Measurements from ENCODE around the gene USP36.
"Not testable (repeated sequence)": the region's sequence is repeated elsewhere in the genome, so short reads cannot be mapped to it uniquely, and the experiment has no call there.

USP36 gene

DNA sequence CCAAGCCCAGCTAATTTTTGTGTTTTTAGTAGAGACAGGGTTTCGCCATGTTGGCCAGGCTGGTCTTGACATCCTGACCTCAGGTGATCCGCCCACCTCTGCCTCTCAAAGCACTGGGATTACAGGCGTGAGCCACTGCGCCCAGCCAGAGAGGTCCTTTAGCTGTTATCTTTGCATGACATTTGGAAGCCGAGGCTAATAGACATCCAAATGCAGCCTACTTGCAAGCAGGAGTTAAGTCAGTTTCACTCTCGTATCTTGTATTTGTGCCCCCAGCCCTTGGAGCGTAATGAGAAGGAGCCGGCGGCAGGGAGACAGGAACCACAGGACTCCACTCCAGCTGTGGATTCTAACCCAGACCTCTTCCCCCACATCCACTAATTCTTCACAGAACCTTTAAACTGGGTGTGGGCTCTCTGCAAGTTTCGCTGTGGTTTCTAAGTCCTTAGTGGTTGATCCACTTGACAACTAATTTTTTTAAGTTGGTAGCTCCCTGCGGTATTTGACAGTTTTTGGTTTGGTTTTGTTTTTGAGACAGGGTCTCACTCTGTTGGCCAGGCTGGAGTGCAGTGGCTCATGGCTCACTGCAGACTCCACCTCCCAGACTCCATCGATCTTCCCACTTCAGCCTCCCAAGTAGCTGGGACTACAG, 55.5 kb downstream of the USP36 start:
- Histone ChIP-seq H3K27ac (ENCODE audit: low read length) (no peak overlapping the region), H3K4me3 (ENCODE audit: low read depth in 1 of 2, low read length in 2 of 2) (no peak overlapping the region), H3K4me1 (ENCODE audit: control insufficient read depth in 1 of 2, insufficient read depth in 2 of 2, low read length in 2 of 2) (peaks cover 9 to 14% of the 10 kb centered on the region in 2 donors), H3K36me3 (ENCODE audit: control insufficient read depth in 1 of 2, insufficient read depth in 2 of 2, low read length in 2 of 2) (no peaks in the 10 kb centered on the region), H3K27me3 (ENCODE audit: low read depth, low read length) (no peaks in the 10 kb centered on the region), H3K9me3 (ENCODE audit: control insufficient read depth in 1 of 2, low read length in 2 of 2) (no peaks in the 10 kb centered on the region)

DNA sequence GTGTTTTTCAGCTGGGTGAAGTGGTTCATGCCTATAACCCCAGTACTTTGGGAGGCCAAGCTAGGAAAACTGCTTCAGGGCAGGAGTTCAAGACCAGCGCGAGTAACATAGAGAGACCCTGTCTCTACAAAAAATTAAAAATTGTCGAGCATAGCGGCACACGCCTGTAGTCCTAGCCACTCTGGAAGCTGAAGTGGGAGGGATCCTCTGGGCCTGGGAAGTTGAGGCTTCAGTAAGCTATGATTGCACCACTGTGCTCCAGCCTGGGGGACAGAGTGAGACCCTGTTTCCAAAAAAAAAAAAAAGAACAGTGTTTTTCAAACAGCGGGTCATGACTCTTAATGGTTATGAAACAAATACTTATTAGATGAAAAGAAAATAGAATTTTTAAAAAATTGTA, 56.3 kb downstream of the USP36 start:
- Histone ChIP-seq H3K27me3 (ENCODE audit: low read depth, low read length) (no peaks in the 10 kb centered on the region), H3K36me3 (ENCODE audit: control insufficient read depth in 1 of 2, insufficient read depth in 2 of 2, low read length in 2 of 2) (no peaks in the 10 kb centered on the region), H3K9me3 (ENCODE audit: control insufficient read depth in 1 of 2, low read length in 2 of 2) (no peaks in the 10 kb centered on the region), H3K4me1 (ENCODE audit: control insufficient read depth in 1 of 2, insufficient read depth in 2 of 2, low read length in 2 of 2) (peaks cover 7 to 13% of the 10 kb centered on the region in 2 donors), H3K27ac (ENCODE audit: low read length) (no peak overlapping the region), H3K4me3 (ENCODE audit: low read depth in 1 of 2, low read length in 2 of 2) (no peak overlapping the region)

DNA sequence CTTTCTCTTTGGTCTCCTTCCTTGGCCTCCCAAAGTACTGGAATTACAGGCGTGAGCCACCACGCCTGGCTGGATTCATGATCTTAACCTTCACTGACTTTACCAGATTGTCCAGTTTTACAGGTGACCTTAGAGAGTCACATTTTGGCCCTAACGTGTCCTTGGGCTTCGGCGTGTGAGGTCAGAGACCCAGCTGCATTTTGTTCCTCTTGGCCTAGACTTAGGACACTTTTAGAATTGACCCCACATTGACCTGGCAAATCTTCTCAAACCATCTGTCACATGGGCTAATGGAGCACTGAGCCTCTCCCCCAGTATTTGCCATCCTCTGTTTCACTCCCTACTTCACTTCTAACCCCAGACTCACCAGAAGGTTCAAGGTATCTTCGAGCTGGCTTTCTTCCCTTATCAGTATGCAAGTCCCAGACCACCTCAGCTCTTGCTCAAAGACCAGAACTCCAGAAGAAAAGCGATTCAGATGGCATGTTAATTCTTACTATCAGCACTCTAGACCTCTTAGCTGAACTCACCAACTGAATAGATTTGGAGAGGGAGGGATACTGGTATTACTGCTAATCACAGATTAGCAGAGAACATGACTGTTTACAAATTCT, 56.8 kb downstream of the USP36 start:
- H3K4me1 ChIP-seq (ENCODE audit: control insufficient read depth in 1 of 2, insufficient read depth in 2 of 2, low read length in 2 of 2) = peaks cover 4 to 9% of the 10 kb centered on the region in 2 donors
- H3K27ac ChIP-seq (ENCODE audit: low read length) = no peak overlapping the region
- H3K36me3 ChIP-seq (ENCODE audit: control insufficient read depth in 1 of 2, insufficient read depth in 2 of 2, low read length in 2 of 2) = no peaks in the 10 kb centered on the region
- no peak overlapping the region for H3K4me3 ChIP-seq (ENCODE audit: low read depth in 1 of 2, low read length in 2 of 2)
- H3K9me3 ChIP-seq (ENCODE audit: control insufficient read depth in 1 of 2, low read length in 2 of 2) = no peaks in the 10 kb centered on the region
- H3K27me3 ChIP-seq (ENCODE audit: low read depth, low read length) = no peaks in the 10 kb centered on the region

DNA sequence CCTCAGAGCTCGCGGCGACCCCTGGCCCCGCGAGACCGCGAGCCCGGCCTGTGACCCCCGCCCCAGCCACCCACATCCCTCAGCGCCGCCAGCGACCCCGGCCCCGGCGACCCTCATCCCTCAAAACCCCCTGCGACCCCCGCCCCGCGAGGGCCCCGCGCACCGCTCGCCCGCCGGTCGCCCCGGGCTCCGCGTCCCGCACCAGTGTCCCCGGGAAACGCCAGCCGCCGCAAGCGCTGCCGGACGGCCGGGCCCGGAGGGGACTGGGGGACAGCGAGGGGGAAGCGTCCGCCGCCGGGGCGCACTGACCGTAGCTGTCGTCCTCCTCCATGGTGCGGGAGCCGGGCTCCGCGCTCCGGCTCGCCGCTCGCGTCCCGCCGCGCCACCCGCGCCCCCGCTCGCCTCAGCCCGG, 58.7 kb downstream of the USP36 start, which contains the start of gene CYTH1:
CYTH1 (minus strand) TSS at position 381 of the 412 bp plus-strand sequence; CDS start at position 331, 50 bp downstream.
- H3K36me3 ChIP-seq (ENCODE audit: control insufficient read depth in 1 of 2, insufficient read depth in 2 of 2, low read length in 2 of 2) = no peaks in the 10 kb centered on the region
- no peaks in the 10 kb centered on the region for H3K27me3 ChIP-seq (ENCODE audit: low read depth, low read length)
- H3K9me3 ChIP-seq (ENCODE audit: control insufficient read depth in 1 of 2, low read length in 2 of 2) = no peaks in the 10 kb centered on the region
- peaks cover 4 to 9% of the 10 kb centered on the region in 2 donors for H3K4me1 ChIP-seq (ENCODE audit: control insufficient read depth in 1 of 2, insufficient read depth in 2 of 2, low read length in 2 of 2)
- H3K27ac ChIP-seq (ENCODE audit: low read length) = peak within 1 kb of the TSS; percentile 90
- peak within 1 kb of the TSS; percentile 86 to 88 for H3K4me3 ChIP-seq (ENCODE audit: low read depth in 1 of 2, low read length in 2 of 2)

DNA sequence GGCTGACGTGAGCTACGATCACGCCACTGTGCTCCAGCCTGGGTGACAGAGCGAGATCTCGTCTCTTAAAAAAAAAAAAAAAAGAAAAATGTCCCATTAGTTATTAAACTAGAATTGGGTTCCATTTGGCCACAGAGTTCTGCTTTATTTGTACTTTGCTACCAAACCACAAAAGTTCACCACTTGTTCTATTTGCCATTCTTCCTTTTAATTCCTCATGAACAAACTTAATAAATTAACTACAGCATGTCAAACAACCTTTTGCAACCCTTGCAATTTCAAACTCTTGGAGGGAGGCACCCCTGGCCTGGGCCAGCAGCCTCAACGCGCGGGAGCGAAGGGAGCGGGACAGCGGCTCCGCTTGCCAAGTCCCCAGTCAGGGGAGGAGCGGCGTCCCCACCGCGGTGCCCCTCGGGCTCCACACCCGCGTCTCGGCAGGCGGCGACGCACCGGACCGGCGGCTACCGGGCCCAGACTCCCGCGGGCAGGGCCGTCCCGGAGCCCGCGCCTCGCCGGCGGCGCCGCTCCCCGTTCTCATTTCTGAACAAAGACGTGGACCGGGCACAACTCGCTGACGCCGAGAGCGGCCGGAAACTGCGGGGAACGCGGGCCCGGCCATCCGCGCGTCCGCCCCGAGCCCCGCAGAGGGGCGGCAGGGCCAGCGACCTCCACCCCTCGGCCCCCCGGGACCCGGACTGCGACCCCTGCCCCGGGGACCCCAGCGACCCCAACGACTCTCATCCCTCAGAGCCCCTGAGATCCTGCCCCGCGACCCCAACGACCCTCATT, 59.3 kb downstream of the USP36 start:
- Histone ChIP-seq H3K36me3 (ENCODE audit: control insufficient read depth in 1 of 2, insufficient read depth in 2 of 2, low read length in 2 of 2) (no peaks in the 10 kb centered on the region), H3K4me1 (ENCODE audit: control insufficient read depth in 1 of 2, insufficient read depth in 2 of 2, low read length in 2 of 2) (peaks cover 4 to 9% of the 10 kb centered on the region in 2 donors), H3K4me3 (ENCODE audit: low read depth in 1 of 2, low read length in 2 of 2) (peak overlapping the region; percentile 70 to 83), H3K27me3 (ENCODE audit: low read depth, low read length) (no peaks in the 10 kb centered on the region), H3K9me3 (ENCODE audit: control insufficient read depth in 1 of 2, low read length in 2 of 2) (no peaks in the 10 kb centered on the region), H3K27ac (ENCODE audit: low read length) (peak overlapping the region; percentile 83)

DNA sequence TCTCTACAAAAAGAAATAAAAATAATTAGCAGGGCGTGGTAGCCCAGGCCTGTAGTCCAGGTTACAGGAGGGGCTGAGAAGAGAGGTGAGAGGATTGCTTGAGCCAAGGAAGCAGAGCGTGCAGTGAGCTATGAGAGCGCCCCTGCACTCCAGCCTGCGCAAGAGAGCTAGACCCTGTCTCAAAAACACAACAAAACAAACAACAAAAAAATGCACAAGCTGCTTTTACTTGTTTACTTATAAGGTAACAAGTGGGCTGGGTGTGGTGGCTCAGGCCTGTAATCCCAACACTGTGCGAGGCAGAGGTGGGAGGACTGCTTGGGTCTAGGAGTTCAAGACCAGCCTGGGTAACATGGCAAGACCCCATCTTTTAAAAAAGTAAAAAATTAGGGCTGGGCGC, 60.3 kb downstream of the USP36 start:
- no peaks in the 10 kb centered on the region for H3K27me3 ChIP-seq (ENCODE audit: low read depth, low read length)
- no peaks in the 10 kb centered on the region for H3K36me3 ChIP-seq (ENCODE audit: control insufficient read depth in 1 of 2, insufficient read depth in 2 of 2, low read length in 2 of 2)
- no peaks in the 10 kb centered on the region for H3K9me3 ChIP-seq (ENCODE audit: control insufficient read depth in 1 of 2, low read length in 2 of 2)
- H3K27ac ChIP-seq (ENCODE audit: low read length) = peak overlapping the region; percentile 53
- peak overlapping the region in 1 of 2 donors; percentile 35 for H3K4me3 ChIP-seq (ENCODE audit: low read depth in 1 of 2, low read length in 2 of 2)
- peaks cover 4 to 9% of the 10 kb centered on the region in 2 donors for H3K4me1 ChIP-seq (ENCODE audit: control insufficient read depth in 1 of 2, insufficient read depth in 2 of 2, low read length in 2 of 2)

DNA sequence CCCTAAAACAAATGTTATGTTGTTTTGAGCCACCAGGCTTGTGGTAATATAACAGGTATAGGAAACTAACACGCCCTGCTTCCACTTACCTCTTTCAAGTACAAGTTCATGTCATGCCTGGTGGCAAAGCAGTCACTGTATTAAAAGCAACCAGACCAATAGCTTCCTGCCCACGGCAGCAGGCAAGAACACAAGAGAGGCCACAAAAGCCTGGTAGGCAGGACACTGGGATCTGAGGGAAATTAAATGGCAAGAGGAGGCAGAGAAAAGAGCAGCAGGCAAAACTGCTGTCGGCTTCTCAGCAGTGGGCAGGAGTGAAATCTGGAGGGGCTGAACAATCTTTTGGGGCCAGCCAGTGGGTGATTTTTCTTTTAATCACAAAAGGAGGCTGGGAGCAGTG, 60.8 kb downstream of the USP36 start:
- H3K4me3 ChIP-seq (ENCODE audit: low read depth in 1 of 2, low read length in 2 of 2) = peak overlapping the region in 1 of 2 donors; percentile 35

DNA sequence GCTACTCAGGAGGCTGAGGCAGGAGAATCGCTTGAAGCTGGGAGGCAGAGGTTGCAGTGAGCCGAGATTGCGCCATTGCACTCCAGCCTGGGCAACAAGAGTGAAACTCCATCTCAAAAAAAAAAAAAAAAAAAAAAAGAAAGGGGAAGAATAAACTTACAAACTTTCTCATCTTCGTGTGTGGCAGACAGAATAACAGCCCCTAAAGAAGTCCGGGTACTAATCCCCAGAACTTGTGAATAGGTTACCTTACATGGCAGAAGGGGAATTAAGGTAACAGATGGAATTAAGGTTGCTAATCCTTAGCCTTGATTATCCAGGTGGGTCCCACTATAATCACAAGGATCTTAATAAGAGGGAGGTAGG, 61.3 kb downstream of the USP36 start:
- not testable (repeated sequence) for H3K9me3 ChIP-seq (ENCODE audit: control insufficient read depth in 1 of 2, low read length in 2 of 2); H3K4me3 ChIP-seq (ENCODE audit: low read depth in 1 of 2, low read length in 2 of 2); H3K27me3 ChIP-seq (ENCODE audit: low read depth, low read length); H3K36me3 ChIP-seq (ENCODE audit: control insufficient read depth in 1 of 2, insufficient read depth in 2 of 2, low read length in 2 of 2)
- Histone ChIP-seq H3K4me1 (ENCODE audit: control insufficient read depth in 1 of 2, insufficient read depth in 2 of 2, low read length in 2 of 2) (peaks cover 4 to 13% of the 10 kb centered on the region in 2 donors), H3K27ac (ENCODE audit: low read length) (peak overlapping the region; percentile 53)

More for the DNA sequence above, 60.8 kb downstream of the USP36 start:
- peaks cover 4 to 9% of the 10 kb centered on the region in 2 donors for H3K4me1 ChIP-seq (ENCODE audit: control insufficient read depth in 1 of 2, insufficient read depth in 2 of 2, low read length in 2 of 2)
- no peaks in the 10 kb centered on the region for H3K27me3 ChIP-seq (ENCODE audit: low read depth, low read length)
- H3K36me3 ChIP-seq (ENCODE audit: control insufficient read depth in 1 of 2, insufficient read depth in 2 of 2, low read length in 2 of 2) = no peaks in the 10 kb centered on the region
- no peaks in the 10 kb centered on the region for H3K9me3 ChIP-seq (ENCODE audit: control insufficient read depth in 1 of 2, low read length in 2 of 2)
- H3K27ac ChIP-seq (ENCODE audit: low read length) = peak overlapping the region; percentile 53

DNA sequence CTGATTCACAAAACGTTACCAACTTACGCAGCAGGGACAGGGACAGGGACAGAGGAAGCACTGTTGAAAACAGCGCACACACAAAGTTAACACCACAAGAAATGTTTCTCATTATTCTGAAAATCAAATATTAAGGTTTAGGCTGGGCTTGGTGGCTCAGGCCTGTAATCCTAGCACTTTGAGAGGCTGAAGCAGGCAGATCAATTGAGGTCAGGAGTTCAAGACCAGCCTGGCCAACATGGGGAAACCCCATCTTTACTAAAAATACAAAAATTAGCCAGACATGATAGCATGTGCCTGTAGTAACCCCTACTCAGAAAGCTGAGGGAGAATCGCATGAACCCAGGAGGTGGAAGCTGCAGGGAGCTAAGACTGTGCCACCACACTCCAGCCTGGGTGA, 62.7 kb downstream of the USP36 start:
- Histone ChIP-seq H3K9me3 (ENCODE audit: control insufficient read depth in 1 of 2, low read length in 2 of 2) (no peaks in the 10 kb centered on the region), H3K4me3 (ENCODE audit: low read depth in 1 of 2, low read length in 2 of 2) (no peak overlapping the region), H3K36me3 (ENCODE audit: control insufficient read depth in 1 of 2, insufficient read depth in 2 of 2, low read length in 2 of 2) (no peaks in the 10 kb centered on the region), H3K4me1 (ENCODE audit: control insufficient read depth in 1 of 2, insufficient read depth in 2 of 2, low read length in 2 of 2) (peaks cover 4 to 16% of the 10 kb centered on the region in 2 donors), H3K27ac (ENCODE audit: low read length) (no peak overlapping the region), H3K27me3 (ENCODE audit: low read depth, low read length) (no peaks in the 10 kb centered on the region)

DNA sequence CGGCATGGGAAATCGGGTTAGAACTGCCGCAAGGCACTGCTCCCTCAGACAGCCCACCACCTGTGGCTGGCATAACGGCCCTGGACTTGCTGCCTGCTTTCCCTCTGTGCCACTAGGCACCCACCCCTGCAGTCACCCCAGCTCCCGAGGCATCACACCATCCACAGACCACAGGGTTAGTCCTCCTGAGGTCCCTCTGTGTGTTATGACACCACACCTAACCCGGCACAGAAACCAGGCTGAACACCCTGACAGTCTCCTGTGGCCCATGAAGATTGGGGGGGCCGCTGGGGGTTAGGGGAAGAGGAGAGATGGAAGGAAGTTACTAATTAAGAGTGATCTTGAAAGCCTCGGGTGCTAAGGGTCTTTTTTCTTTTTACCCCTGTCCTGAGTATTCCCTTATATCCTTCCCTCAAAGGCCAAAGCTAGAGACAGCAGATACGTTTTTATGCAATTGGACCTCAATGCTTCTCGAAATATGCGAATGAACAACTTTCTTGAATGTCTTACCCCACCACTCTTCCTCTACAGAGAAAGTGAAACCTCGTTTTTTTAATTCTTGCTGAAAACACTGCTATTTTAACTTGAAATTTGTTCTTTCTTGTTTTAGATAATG, 65.5 kb downstream of the USP36 start:
- Histone ChIP-seq H3K27ac (ENCODE audit: low read length) (peak overlapping the region; percentile 75), H3K4me1 (ENCODE audit: control insufficient read depth in 1 of 2, insufficient read depth in 2 of 2, low read length in 2 of 2) (peaks cover 1 to 13% of the 10 kb centered on the region in 2 donors), H3K9me3 (ENCODE audit: control insufficient read depth in 1 of 2, low read length in 2 of 2) (no peaks in the 10 kb centered on the region), H3K4me3 (ENCODE audit: low read depth in 1 of 2, low read length in 2 of 2) (peak overlapping the region; percentile 35 to 41), H3K27me3 (ENCODE audit: low read depth, low read length) (no peaks in the 10 kb centered on the region), H3K36me3 (ENCODE audit: control insufficient read depth in 1 of 2, insufficient read depth in 2 of 2, low read length in 2 of 2) (no peaks in the 10 kb centered on the region)

DNA sequence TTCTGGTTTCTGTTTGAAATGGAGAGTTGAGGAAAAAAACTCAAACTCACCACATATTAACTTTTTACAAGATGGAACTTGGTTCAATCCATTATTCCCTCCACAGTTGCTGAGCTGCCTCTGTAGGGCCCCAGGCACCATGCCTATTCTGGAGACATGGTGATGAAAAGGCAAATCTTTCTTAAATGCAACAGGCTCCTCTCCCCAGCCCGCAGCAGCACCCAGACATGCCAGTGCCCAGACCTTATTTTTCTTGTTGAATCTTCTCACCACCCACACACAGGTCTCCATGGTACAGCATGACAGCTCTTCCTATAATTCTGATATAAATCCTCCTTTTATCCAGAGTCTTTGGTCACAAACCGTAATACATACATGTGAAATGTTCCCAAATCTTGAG, 66.2 kb downstream of the USP36 start:
- H3K36me3 ChIP-seq (ENCODE audit: control insufficient read depth in 1 of 2, insufficient read depth in 2 of 2, low read length in 2 of 2) = no peaks in the 10 kb centered on the region

More for the DNA sequence above, 66.2 kb downstream of the USP36 start:
- Histone ChIP-seq H3K27ac (ENCODE audit: low read length) (peak overlapping the region; percentile 75), H3K27me3 (ENCODE audit: low read depth, low read length) (no peaks in the 10 kb centered on the region), H3K9me3 (ENCODE audit: control insufficient read depth in 1 of 2, low read length in 2 of 2) (no peaks in the 10 kb centered on the region), H3K4me3 (ENCODE audit: low read depth in 1 of 2, low read length in 2 of 2) (peak overlapping the region; percentile 35 to 41), H3K4me1 (ENCODE audit: control insufficient read depth in 1 of 2, insufficient read depth in 2 of 2, low read length in 2 of 2) (peaks cover 0 to 7% of the 10 kb centered on the region in 2 donors)

Measured in muscle layer of duodenum (tissue), 2 donors.